ENCODE data around the gene ZNF674. TPM values are rescaled to one million over a fixed set of nuclear protein-coding genes. Genes with fewer than 3 reads are reported as not detected.

Gene ZNF674
- polyA plus RNA-seq, 1 donor from 2014 or later, result 10.8 TPM

DNA sequence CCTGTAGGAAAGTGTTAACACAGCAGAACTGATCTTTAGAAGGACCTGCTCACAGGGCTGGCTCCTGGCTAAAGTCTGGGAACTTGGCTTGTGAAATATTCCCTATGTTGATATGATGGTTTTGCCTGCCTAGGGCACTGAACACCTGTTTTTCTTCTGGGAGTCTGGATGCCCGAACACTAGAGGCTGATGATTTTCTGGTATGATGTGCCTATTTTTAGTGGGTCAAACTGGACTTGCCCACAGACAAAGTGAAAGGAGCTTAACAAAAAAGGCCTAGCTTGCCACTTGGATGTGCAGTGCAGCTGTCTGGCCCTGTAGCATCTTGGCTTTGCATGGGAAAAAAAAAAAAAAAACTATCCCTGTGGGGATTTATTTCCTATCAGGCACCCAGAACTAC lies 39.1 kb downstream of the ZNF674 start:
- TF ChIP-seq, protein P1, sequence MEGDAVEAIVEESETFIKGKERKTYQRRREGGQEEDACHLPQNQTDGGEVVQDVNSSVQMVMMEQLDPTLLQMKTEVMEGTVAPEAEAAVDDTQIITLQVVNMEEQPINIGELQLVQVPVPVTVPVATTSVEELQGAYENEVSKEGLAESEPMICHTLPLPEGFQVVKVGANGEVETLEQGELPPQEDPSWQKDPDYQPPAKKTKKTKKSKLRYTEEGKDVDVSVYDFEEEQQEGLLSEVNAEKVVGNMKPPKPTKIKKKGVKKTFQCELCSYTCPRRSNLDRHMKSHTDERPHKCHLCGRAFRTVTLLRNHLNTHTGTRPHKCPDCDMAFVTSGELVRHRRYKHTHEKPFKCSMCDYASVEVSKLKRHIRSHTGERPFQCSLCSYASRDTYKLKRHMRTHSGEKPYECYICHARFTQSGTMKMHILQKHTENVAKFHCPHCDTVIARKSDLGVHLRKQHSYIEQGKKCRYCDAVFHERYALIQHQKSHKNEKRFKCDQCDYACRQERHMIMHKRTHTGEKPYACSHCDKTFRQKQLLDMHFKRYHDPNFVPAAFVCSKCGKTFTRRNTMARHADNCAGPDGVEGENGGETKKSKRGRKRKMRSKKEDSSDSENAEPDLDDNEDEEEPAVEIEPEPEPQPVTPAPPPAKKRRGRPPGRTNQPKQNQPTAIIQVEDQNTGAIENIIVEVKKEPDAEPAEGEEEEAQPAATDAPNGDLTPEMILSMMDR (IDR thresholded peaks at IDR 0.05; ENCODE audit: poor library complexity, severe bottlenecking), result no peak
- TF ChIP-seq, protein P2, sequence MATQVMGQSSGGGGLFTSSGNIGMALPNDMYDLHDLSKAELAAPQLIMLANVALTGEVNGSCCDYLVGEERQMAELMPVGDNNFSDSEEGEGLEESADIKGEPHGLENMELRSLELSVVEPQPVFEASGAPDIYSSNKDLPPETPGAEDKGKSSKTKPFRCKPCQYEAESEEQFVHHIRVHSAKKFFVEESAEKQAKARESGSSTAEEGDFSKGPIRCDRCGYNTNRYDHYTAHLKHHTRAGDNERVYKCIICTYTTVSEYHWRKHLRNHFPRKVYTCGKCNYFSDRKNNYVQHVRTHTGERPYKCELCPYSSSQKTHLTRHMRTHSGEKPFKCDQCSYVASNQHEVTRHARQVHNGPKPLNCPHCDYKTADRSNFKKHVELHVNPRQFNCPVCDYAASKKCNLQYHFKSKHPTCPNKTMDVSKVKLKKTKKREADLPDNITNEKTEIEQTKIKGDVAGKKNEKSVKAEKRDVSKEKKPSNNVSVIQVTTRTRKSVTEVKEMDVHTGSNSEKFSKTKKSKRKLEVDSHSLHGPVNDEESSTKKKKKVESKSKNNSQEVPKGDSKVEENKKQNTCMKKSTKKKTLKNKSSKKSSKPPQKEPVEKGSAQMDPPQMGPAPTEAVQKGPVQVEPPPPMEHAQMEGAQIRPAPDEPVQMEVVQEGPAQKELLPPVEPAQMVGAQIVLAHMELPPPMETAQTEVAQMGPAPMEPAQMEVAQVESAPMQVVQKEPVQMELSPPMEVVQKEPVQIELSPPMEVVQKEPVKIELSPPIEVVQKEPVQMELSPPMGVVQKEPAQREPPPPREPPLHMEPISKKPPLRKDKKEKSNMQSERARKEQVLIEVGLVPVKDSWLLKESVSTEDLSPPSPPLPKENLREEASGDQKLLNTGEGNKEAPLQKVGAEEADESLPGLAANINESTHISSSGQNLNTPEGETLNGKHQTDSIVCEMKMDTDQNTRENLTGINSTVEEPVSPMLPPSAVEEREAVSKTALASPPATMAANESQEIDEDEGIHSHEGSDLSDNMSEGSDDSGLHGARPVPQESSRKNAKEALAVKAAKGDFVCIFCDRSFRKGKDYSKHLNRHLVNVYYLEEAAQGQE (IDR thresholded peaks at IDR 0.05; ENCODE audit: borderline replicate concordance), result no peak
- TF ChIP-seq POLR2AphosphoS5 (IDR thresholded peaks at IDR 0.05) (no peak), EZH2 (IDR thresholded peaks at IDR 0.05; ENCODE audit: borderline replicate concordance, insufficient read depth, low read length, poor library complexity, severe bottlenecking) (no peak), TAF1 (IDR thresholded peaks at IDR 0.05; ENCODE audit: low read depth) (no peak), EP300 (conservative IDR thresholded peaks at IDR 0.05; ENCODE audit: poor library complexity, severe bottlenecking) (no peak), SMC3 (conservative IDR thresholded peaks at IDR 0.05; ENCODE audit: poor library complexity) (no peak), MXI1 (conservative IDR thresholded peaks at IDR 0.05; ENCODE audit: poor library complexity, severe bottlenecking) (no peak)
- Histone ChIP-seq H3K27me3 (ENCODE audit: insufficient read depth, low read depth, low read length) (no peaks in the 10 kb centered on the region), H3K4me2 (ENCODE audit: low read length) (no peak overlapping the region), H3K9me2 (ENCODE audit: insufficient read depth, low read length) (no peaks in the 10 kb centered on the region), H3K27ac (ENCODE audit: low read length) (no peak overlapping the region), H3K4me3 (ENCODE audit: low read length) (no peak overlapping the region), H3F3A (ENCODE audit: insufficient read depth, low read length, poor library complexity, severe bottlenecking) (no peaks in the 10 kb centered on the region), H3K9ac (ENCODE audit: low read length) (no peak overlapping the region), H2AFZ (ENCODE audit: low read depth, low read length) (no peak overlapping the region), H3K79me2 (replicated peaks; ENCODE audit: insufficient read depth, low read length) (no peaks in the 10 kb centered on the region), H3K9me3 (ENCODE audit: low read length) (no peaks in the 10 kb centered on the region), H3K36me3 (ENCODE audit: insufficient read depth, low read length) (no peaks in the 10 kb centered on the region), H4K20me1 (ENCODE audit: insufficient read depth) (no peaks in the 10 kb centered on the region)

DNA sequence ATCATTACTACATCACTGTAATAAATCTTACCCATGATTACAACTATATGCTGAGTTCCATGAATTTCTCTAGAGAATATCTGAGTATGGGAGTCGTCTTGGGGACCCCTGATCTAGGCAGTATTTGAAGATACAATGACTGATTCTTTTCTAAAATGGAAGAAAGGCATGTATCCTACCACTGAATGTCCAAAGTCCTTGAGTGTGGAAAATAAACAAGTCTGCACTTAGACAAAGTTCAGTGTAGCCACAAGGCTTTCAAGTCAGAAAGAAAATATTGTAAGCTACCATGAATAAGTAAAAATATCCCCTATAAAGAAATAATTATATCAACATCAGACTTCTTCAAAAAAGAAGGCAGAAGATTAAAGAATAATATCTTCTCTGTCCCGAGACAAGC lies 42.4 kb downstream of the ZNF674 start:
- Histone ChIP-seq H3K27ac (ENCODE audit: low read length) (no peak overlapping the region), H3K4me3 (ENCODE audit: low read length) (no peak overlapping the region), H3K9me2 (ENCODE audit: insufficient read depth, low read length) (no peaks in the 10 kb centered on the region), H3F3A (ENCODE audit: insufficient read depth, low read length, poor library complexity, severe bottlenecking) (no peaks in the 10 kb centered on the region), H3K9me3 (ENCODE audit: low read length) (no peaks in the 10 kb centered on the region), H3K79me2 (replicated peaks; ENCODE audit: insufficient read depth, low read length) (no peaks in the 10 kb centered on the region), H2AFZ (ENCODE audit: low read depth, low read length) (no peak overlapping the region), H3K27me3 (ENCODE audit: insufficient read depth, low read depth, low read length) (no peaks in the 10 kb centered on the region), H3K9ac (ENCODE audit: low read length) (no peak overlapping the region), H4K20me1 (ENCODE audit: insufficient read depth) (no peaks in the 10 kb centered on the region), H3K36me3 (ENCODE audit: insufficient read depth, low read length) (no peaks in the 10 kb centered on the region), H3K4me2 (ENCODE audit: low read length) (no peak overlapping the region)
- TF ChIP-seq SMC3 (conservative IDR thresholded peaks at IDR 0.05; ENCODE audit: poor library complexity), result no peak
- TF ChIP-seq EP300 (conservative IDR thresholded peaks at IDR 0.05; ENCODE audit: poor library complexity, severe bottlenecking), result no peak
- TF ChIP-seq EZH2 (IDR thresholded peaks at IDR 0.05; ENCODE audit: borderline replicate concordance, insufficient read depth, low read length, poor library complexity, severe bottlenecking), result no peak
- TF ChIP-seq, protein P1 (IDR thresholded peaks at IDR 0.05; ENCODE audit: poor library complexity, severe bottlenecking), result no peak
- TF ChIP-seq, protein P2 (IDR thresholded peaks at IDR 0.05; ENCODE audit: borderline replicate concordance), result no peak
- TF ChIP-seq MXI1 (conservative IDR thresholded peaks at IDR 0.05; ENCODE audit: poor library complexity, severe bottlenecking), result no peak

Measured in neural cell (in vitro differentiated cells).